Kasumi-1 (cell line): ENCODE results near the gene RNF152.

ENCODE experiments used
- DNase-seq, 2 experiments: peaks; one replicate each; lab custom pipeline; 2025; lab: John Stamatoyannopoulos, UW

The RNF152 gene, protein sequence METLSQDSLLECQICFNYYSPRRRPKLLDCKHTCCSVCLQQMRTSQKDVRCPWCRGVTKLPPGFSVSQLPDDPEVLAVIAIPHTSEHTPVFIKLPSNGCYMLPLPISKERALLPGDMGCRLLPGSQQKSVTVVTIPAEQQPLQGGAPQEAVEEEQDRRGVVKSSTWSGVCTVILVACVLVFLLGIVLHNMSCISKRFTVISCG

DNA sequence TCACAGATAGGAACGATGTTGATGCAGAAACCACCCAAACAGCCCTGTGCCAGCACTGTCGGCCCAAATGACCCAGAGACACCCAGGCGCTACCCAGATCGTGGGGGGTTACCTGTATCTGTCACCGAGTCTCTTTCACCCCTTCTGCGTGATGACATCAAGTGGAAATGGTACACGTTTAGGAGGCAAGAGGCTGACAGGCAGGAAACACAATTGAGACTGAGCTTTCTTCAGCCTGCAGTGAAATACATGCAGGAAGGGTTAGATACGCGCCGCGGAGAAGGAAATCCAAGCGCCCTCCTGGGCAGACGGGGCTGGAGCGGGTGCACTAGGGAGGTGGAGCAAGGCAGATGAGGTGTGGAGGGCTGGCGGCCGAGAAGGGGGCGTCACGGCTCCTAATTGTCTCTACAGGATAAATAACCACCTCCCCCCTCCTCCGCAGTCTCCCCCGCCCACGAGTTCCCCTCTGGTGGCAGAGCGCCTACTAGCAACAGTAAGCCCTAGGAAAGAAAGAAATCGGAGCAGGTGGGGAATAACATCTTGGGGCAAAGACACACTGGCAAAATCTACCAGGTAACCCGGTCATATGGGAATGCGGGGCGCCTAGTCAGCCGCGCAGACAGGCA, at the start of gene RNF152:
RNF152 (minus strand) TSS at position 325 of the 626 bp plus-strand sequence. CDS start 76,544 bp downstream, outside the sequence.
- peak; percentile 57 to 58 for DNase-seq

DNA sequence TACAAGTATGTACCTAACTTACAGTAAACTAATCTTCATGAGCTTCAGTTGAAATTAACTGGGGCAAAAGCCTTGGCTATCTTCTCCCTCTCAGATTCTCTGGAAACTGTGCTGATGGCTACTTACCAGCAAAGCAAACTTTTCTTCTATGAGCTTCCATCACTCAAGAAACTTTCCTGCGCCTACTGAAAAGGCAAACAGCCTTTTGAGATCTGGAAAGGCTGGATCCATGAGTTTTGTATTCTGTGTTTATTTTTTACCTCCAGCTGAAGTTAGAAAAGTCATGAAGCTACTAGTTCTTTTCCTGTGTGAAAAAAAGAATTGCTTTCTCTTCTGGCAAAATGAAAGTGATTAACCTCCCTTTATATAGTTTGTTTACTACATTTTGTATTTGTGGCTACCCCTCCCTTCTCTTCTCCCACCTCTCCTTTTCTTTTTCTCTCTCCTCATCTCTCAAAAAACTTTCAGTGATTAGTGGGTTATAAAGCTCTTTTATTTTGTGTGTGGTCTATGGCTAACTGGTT, 49.2 kb upstream of the RNF152 start:
- no peak for DNase-seq

- no peak for DNase-seq
Measured at GRCh38 chr18:61939046-61939674, 46.4 kb upstream of the RNF152 start.

DNA sequence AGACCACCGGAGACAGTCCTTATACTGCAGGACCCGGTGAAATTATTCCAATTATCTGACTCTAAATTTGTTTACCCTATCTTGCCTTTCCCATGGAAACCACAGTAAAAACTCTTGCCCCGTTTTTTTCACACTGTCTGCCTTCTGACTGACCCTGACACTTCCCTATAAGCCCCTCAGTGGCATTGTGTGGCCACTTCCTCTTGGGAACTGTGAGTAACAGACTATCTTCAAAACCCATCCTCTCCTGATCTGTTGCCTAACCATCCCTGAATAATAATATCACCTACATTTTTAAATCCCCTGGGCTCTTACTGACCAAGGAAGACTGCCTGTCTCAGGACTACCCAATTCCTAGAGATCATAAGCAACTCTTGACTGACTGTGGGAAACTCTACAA, 42.6 kb upstream of the RNF152 start:
- peak; percentile 7 to 23 for DNase-seq

DNA sequence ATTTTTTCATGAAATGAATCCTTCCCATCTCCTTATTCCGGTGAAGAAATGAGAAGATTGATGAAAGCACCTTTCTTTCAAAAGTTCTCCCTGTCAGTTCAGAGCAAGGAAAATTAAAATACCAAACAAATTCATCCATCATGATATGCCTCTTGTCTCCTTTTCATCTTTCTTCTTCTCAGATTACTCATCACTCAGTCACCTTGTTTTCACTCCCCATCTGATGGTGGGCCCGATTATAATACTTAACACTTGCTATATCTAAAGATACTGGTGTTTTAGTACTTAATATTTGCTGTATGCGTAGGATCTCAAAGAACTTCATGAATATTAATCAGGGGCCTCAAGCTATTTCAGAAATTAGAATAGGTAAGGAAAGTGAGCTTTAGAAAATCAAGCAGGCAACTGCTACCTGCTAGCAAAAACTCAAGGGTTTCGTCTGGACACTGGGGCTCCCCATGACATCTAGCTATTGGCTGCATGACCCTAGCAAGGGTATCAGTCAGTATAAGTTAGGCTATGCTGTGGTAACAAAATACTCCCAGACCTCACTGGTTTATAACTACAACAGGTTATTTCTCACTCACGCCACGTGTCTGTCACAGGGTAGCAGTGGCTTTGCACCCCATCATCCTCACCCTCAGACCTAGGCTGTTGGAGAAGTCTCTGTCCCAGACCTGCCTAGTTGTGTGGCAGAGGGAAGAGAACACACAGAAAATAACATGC, 39.0 kb upstream of the RNF152 start:
- DNase-seq: no peak

GRCh38 chr18:61929881-61930640, 37.3 kb upstream of the RNF152 start:
- DNase-seq: no peak

DNA sequence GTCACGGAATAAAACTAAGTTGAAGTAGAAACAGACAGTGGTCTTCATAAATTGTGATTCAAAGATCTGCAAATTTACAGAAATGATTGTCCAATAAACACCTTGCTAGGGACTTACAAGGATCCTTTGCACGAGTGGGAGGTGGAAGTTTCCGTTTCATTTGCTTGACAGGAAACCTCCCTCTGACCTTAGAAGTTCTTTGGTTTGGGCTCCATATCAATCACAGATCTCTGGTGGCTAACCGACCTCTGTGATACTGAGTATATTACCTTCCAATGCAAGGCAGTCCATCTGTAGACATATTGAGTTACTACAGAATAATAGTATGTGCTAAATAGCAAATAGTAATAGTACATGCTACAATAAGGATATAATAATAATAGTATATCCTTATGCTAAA, 33.7 kb upstream of the RNF152 start:
- no peak for DNase-seq

DNA sequence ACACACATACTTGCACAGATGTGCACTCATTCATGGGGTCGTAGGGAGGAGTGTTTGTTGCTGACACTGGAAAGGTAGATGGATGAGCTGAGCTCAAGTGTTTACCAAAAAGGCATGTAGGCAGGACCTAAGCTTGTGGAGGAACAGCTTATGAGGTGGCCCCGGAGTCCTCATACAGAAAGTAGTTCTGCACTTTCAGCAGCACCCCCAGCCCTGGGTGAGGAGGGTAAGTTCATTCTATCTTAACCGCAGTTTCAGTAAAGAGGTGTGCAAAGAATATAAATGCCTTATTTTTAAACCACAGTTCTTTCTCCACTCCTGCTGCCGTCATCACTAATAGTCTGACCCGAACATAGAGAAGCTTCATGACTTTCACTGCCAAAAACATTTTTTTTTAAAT, 31.7 kb upstream of the RNF152 start:
- DNase-seq: no peak

GRCh38 chr18:61922435-61922834, 29.6 kb upstream of the RNF152 start:
- no peak for DNase-seq

DNA sequence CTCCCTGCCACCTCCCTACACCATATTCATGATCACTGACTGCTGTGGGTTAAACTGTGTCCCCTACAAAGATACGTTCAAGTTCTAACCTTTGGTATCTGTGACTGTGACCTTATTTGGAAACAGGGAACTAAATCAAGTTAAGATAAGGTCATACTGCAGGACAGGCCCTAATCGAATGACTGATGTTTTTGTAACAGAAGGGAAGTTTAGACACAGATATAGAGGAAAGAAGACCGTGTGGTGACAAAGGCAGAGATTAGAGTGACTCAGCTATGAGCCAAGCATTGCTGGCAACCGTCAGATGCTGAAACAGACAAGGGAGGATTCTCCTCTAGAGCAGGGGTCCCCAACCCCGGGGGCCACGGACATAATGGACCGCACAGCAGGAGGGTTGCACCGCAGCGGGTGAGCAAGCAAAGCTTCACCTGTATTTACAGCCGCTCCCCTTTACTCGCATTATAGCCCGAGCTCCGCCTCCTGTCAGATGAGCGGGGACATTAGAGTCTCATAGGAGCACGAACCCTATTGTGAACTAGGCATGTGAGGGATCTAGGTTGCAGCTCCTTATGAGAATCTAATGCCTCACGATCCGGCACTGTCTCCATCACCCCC, 28.9 kb upstream of the RNF152 start:
- DNase-seq: no peak

DNA sequence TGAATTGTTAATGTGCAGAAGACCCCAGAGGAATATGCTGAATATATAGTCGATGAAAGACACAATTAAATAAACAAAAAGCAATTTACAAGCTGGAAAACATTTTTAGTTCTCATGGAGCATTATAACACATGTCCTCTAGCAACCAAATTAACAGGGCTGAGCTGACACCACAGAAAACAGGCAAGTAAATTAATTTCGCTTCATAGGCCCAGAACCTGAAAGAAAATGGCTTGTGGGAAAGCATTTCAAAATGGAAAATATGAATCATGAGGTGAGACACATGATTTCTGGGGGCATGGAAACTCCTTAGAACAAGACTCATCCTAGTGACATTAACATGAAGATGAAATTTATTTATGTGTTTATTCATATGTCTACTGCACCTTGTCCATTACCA, 25.0 kb upstream of the RNF152 start:
- no peak for DNase-seq

GRCh38 chr18:61912476-61912875, 19.7 kb upstream of the RNF152 start:
- DNase-seq: no peak

DNA sequence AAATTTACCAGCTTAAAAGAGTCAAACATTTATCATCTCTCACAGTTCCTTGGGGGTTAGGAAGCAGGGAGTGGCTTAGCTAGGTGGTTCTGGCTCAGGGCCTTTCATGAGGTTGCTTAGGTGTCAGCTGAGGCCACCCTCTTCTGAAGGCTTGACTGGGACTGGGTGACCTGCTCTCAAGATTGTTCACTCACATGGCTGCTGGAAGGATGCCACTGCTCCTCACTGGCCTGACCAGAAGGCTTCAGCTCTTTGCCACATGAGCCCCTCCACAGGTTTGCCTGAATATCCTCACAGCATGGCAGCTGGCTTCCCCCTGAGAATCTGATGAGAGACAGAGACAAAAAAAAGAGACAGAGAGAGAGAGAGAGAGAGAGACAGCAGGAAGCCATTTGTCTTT, 17.3 kb upstream of the RNF152 start:
- no peak for DNase-seq

GRCh38 chr18:61908661-61909060, 15.9 kb upstream of the RNF152 start:
- no peak for DNase-seq

DNA sequence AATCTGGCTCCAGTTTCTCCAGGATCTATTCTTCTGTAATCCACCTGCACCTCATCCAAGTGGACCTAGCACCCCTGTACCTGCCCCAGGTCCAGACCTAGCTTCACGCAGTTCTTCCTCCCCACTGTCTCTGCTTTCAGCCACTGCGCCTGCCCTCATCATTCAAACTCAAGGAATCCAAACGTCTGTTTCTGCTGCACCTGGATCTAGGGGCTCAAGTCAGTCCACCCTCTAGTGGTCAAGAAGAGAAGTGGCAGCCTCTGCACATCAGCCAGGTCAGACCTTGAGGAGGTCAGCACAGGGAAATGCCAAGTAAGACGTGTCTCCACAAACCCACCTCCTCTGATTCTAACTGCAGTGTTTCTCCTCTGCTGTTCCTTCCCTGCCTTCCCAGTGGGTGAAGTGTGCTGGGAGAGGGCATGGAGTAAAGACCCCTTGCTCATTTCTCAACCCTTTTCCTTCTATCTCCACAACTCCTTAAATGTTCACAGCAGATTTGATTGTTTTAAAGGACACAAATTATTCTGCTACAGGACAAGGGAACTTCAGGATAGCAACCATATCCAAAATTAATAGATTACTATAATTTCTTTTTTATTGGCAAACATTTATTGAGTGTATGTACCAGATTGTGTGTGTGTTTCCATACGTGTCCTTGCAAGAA, 8.6 kb upstream of the RNF152 start:
- peak; percentile 59 to 69 for DNase-seq

DNA sequence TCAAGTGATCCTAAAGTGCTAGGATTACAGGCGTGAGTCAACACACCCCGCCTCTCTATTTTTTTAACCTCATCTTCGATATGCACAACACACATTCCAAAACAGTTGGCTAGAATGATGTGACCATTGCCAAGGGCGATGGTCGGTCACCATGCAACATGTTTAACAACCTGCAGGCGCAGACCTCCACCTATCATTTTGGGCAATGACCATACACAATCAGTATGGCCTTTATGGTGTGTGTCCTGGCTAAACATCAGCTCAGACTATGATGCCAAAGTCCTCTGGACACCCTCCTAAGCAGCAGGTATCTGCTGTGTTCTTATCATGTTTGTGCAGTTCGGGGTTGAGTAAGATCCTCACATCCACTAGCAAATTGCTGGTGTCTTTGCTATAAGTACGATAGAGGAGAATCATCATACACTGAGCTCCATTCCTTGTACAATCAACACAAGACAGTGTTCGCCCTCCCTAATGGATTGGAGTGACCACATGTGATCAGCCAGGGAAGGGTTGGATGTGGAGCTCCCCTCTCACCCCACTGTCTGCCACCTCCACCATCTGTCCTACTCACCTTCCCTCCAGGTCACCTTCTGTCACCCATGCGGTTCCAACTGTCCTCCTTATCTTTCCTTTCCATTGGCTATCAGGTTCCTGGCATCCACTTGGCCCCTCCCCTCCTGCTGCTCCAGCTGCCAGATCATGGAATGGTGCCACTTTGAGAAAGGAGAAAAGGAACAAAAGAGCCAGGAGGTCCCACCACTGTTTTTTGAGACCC, 7.9 kb upstream of the RNF152 start:
- DNase-seq: no peak

DNA sequence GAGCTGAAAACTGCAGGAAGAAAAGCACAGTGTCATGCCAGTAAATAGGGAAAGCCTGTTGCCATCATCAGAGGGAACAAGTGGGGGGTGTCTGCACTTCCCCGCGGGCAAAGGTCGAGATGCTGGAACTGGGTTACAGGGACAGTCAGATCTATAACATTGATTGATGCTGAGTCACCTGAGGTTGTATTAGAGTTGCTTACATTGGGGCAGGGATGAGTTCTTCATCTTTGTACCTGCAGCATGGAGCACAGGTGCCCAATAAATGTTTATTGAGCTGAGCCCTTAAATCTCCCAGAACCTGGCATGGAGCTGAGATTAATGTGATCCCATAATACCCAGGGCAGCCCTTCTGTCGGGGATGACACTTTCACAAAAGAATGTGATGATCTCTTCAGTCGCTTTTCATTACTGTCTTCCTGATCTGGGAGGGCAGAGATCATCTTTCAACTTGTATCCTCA, 5.9 kb upstream of the RNF152 start:
- no peak for DNase-seq

GRCh38 chr18:61896757-61897156, 4.0 kb upstream of the RNF152 start:
- DNase-seq: no peak

- DNase-seq: no peak
Measured at GRCh38 chr18:61896118-61896517, 3.3 kb upstream of the RNF152 start.
